ENCODE data around the gene SCMH1. TPM values are rescaled to one million over a fixed set of nuclear protein-coding genes. Genes with fewer than 3 reads are reported as not detected.
A peak's percentile ranks its signal among the peaks of the same experiment; 100 is the strongest.

SCMH1 gene
- total RNA-seq, 1 donor from 2014 or later: 57.6 TPM

DNA sequence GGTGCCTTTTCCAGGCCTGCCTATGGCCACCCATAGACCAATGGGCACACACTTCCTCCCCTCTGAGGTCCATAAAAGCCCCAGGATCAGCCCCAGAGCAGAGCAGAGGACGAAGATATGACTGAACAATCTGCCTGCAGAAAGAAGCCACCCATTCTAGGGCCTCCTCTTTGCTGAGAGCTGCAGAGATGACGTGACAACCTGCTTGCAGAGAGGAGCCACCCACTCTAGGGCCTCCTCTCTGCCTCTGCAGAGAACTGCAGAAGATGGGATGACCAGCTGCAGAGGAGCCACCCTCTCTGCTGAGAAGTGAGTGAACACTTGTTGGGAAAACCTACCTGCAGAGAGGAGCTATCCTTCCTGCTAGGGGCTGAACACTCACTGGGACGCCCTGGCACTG is 79.7 kb downstream of the SCMH1 start:
- DNase-seq (ENCODE audit: low spot score, unreplicated experiment): no peak
- Mint-ChIP-seq H3K9me3 (ENCODE audit: low read depth) (peaks cover 8% of the 10 kb centered on the region), H3K4me3 (ENCODE audit: low read depth) (no peak overlapping the region), H3K36me3 (ENCODE audit: insufficient read depth) (peaks cover 8% of the 10 kb centered on the region), H3K27ac (no peak overlapping the region), H3K27me3 (no peaks in the 10 kb centered on the region), H3K4me1 (ENCODE audit: low read depth) (peaks cover 7% of the 10 kb centered on the region)
- TF ChIP-seq, protein P1, sequence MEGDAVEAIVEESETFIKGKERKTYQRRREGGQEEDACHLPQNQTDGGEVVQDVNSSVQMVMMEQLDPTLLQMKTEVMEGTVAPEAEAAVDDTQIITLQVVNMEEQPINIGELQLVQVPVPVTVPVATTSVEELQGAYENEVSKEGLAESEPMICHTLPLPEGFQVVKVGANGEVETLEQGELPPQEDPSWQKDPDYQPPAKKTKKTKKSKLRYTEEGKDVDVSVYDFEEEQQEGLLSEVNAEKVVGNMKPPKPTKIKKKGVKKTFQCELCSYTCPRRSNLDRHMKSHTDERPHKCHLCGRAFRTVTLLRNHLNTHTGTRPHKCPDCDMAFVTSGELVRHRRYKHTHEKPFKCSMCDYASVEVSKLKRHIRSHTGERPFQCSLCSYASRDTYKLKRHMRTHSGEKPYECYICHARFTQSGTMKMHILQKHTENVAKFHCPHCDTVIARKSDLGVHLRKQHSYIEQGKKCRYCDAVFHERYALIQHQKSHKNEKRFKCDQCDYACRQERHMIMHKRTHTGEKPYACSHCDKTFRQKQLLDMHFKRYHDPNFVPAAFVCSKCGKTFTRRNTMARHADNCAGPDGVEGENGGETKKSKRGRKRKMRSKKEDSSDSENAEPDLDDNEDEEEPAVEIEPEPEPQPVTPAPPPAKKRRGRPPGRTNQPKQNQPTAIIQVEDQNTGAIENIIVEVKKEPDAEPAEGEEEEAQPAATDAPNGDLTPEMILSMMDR (IDR thresholded peaks at IDR 0.05; ENCODE audit: unreplicated experiment): no peak

DNA sequence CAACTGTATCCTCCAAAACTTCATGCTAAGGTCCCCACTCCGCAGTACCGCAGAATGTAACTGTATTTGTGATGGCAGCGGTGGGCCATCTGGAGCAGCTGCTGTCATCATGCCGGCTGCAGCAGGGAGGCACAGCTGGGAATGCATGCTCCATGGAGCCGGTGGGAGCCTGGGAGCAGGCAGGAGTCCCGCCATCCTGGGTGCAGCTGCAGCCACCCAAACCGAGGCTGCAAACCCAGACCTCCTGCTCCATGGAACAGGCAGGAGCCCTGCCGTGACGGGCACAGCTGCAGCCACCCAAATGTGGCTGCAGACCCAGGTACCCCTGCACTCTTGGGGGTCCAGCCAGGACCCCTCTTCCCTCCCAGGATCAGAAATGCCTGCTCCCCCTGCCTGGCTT is 80.3 kb downstream of the SCMH1 start:
- TF ChIP-seq, protein P1 (IDR thresholded peaks at IDR 0.05; ENCODE audit: unreplicated experiment): no peak
- Mint-ChIP-seq H3K36me3 (ENCODE audit: insufficient read depth) (peaks cover 5% of the 10 kb centered on the region), H3K4me3 (ENCODE audit: low read depth) (no peak overlapping the region), H3K27me3 (no peaks in the 10 kb centered on the region), H3K27ac (no peak overlapping the region), H3K9me3 (ENCODE audit: low read depth) (peaks cover 3% of the 10 kb centered on the region), H3K4me1 (ENCODE audit: low read depth) (peaks cover 7% of the 10 kb centered on the region)
- no peak for DNase-seq (ENCODE audit: low spot score, unreplicated experiment)

DNA sequence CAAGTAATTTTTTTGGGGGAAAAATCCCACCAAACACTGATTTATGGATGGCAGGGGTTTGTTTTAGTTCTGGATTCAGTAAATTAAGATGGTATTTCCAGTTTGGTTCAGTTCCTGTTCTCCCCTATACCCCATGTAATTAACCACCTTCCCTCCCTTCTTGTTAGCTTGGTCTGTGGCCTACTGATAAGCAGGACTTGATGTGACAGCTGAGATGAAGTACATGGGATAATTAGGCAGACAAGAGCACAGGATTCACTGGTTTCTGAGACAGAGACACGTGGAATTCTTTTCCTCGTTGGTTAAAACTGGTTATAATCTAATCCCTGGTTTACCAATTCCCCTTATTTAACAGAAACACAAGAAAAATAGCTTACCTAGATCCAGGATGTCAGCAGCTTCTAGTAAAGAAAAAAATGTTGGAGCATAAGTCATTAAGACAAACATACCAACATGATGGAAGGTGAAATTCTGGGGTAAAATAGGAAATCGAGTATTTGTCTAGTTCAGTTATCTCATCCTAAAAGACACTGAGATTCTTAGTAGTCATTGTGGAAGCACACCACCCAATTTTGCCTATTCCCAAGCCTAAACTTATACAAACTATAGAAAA is 81.5 kb downstream of the SCMH1 start:
- Mint-ChIP-seq H3K4me1 (ENCODE audit: low read depth) (peaks cover 7% of the 10 kb centered on the region), H3K36me3 (ENCODE audit: insufficient read depth) (peaks cover 1% of the 10 kb centered on the region), H3K9me3 (ENCODE audit: low read depth) (no peaks in the 10 kb centered on the region), H3K4me3 (ENCODE audit: low read depth) (no peak overlapping the region), H3K27me3 (no peaks in the 10 kb centered on the region), H3K27ac (no peak overlapping the region)
- TF ChIP-seq, protein P1 (IDR thresholded peaks at IDR 0.05; ENCODE audit: unreplicated experiment): no peak
- DNase-seq (ENCODE audit: low spot score, unreplicated experiment): no peak

DNA sequence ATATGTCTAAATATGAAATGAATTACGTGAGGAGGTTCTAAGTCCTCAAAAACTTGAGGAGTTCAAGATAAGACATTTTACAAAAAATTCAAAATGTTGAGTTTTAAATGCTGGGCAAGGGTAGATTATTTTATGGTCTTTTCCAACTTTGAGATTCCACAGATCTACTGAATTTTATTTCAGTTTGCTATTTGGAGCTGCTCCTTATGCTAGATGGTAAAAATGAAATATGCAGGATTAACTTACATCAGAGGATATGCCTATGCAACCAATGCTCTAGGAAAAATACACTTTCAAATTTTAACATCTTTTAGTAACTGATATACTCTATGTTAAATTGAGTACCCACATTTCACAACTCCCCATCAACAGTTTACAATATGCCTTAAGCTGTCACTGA is 83.1 kb downstream of the SCMH1 start:
- peaks cover 1% of the 10 kb centered on the region for H3K36me3 Mint-ChIP-seq (ENCODE audit: insufficient read depth)
- TF ChIP-seq, protein P1 (IDR thresholded peaks at IDR 0.05; ENCODE audit: unreplicated experiment): no peak

DNA sequence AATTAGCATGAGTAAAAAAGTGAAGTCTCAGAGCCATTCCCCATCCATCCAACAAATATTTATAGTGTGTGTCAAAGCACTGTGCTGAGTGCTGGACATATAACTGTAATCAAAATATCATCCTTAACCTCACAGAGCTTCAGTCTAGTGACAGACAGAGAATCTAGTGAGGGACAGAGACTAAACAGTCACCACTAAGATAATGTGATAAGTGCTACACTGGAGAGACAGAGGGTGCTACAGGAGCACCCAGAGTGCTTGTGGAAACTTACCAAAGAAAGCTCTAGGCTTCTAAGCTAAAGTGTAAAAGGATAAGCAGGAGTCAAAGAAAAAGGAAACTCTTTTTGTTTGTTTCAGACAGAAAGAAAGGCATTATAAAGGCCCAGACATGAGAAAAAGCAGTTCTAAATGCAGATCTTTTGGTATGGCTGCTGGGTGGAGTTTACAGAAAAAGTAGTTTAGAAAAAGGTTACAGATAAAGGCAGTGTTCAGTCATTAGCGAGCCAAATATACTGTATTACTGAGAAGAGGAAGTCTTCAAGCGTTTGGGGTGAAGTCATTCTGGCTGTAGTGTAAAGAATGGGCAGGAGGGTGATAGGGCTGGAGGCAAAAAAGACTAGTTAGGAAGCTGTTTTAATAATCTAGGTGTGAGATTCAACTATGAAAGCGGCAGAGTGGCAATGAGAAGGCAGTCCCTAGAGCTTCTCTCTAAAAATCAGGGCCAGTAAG is 83.8 kb downstream of the SCMH1 start:
- Mint-ChIP-seq H3K4me3 (ENCODE audit: low read depth) (no peak overlapping the region), H3K4me1 (ENCODE audit: low read depth) (peaks cover 7% of the 10 kb centered on the region), H3K9me3 (ENCODE audit: low read depth) (no peaks in the 10 kb centered on the region), H3K36me3 (ENCODE audit: insufficient read depth) (peaks cover 1% of the 10 kb centered on the region), H3K27ac (peak overlapping the region; percentile 17), H3K27me3 (no peaks in the 10 kb centered on the region)
- TF ChIP-seq, protein P1 (IDR thresholded peaks at IDR 0.05; ENCODE audit: unreplicated experiment): no peak
- no peak for DNase-seq (ENCODE audit: low spot score, unreplicated experiment)

More for the DNA sequence above, 83.1 kb downstream of the SCMH1 start:
- Mint-ChIP-seq H3K27ac (no peak overlapping the region), H3K9me3 (ENCODE audit: low read depth) (no peaks in the 10 kb centered on the region), H3K4me3 (ENCODE audit: low read depth) (no peak overlapping the region), H3K4me1 (ENCODE audit: low read depth) (peaks cover 7% of the 10 kb centered on the region), H3K27me3 (no peaks in the 10 kb centered on the region)
- no peak for DNase-seq (ENCODE audit: low spot score, unreplicated experiment)
